GM19467 (cell line): Measurements from ENCODE around the gene PIEZO2.
"Not testable (repeated sequence)": the region's sequence is repeated elsewhere in the genome, so short reads cannot be mapped to it uniquely, and the experiment has no call there.

Experiments
- ATAC-seq: cut with Tn5 transposase; IDR thresholded peaks from one replicate; pipeline ENCODE4 v1.9.1; 2021; ENCODE audit warnings: mild to moderate bottlenecking, moderate library complexity; ENCODE audit not compliant: unreplicated experiment

PIEZO2 gene

GRCh38 chr18:11153097-11153496 lies 3.7 kb upstream of the PIEZO2 start:
- no peak for ATAC-seq

- ATAC-seq = no peak
These were observed 874 bp upstream of the PIEZO2 start for GRCh38 chr18:11150271-11150615.

GRCh38 chr18:11148680-11149440 lies 509 bp downstream of the PIEZO2 start:
- ATAC-seq = no peak

- ATAC-seq = no peak
These were observed 1.2 kb downstream of the PIEZO2 start for GRCh38 chr18:11147962-11148679.

- no peak for ATAC-seq
These were observed 1.9 kb downstream of the PIEZO2 start for GRCh38 chr18:11147371-11147951.

GRCh38 chr18:11146947-11147345 lies 2.4 kb downstream of the PIEZO2 start:
- ATAC-seq = no peak

- no peak for ATAC-seq
These were observed 3.0 kb downstream of the PIEZO2 start for GRCh38 chr18:11146238-11146946.

GRCh38 chr18:11145413-11146191 lies 3.8 kb downstream of the PIEZO2 start:
- ATAC-seq = no peak

- ATAC-seq = no peak
These were observed 12.0 kb downstream of the PIEZO2 start for GRCh38 chr18:11137400-11137799.

- no peak for ATAC-seq
These were observed 13.1 kb downstream of the PIEZO2 start for GRCh38 chr18:11136241-11136640.

GRCh38 chr18:11134940-11135339 lies 14.4 kb downstream of the PIEZO2 start:
- no peak for ATAC-seq

GRCh38 chr18:11129059-11129458 lies 20.3 kb downstream of the PIEZO2 start:
- not testable (repeated sequence) for ATAC-seq

GRCh38 chr18:11125492-11126315 lies 23.7 kb downstream of the PIEZO2 start:
- ATAC-seq = no peak

- no peak for ATAC-seq
These were observed 25.3 kb downstream of the PIEZO2 start for GRCh38 chr18:11124054-11124453.

GRCh38 chr18:11121443-11121849 lies 27.9 kb downstream of the PIEZO2 start:
- no peak for ATAC-seq

GRCh38 chr18:11119959-11120587 lies 29.3 kb downstream of the PIEZO2 start:
- no peak for ATAC-seq

- ATAC-seq = no peak
These were observed 29.8 kb downstream of the PIEZO2 start for GRCh38 chr18:11119550-11119949.

GRCh38 chr18:11118051-11118766 lies 31.2 kb downstream of the PIEZO2 start:
- no peak for ATAC-seq

- no peak for ATAC-seq
These were observed 34.1 kb downstream of the PIEZO2 start for GRCh38 chr18:11115276-11115675.
